Activated CD4-positive, alpha-beta T cell treated with anti-CD3 and anti-CD28 coated beads for 36 hours (primary cell): ENCODE measurements around the gene ZNF581. TPM values are rescaled to one million over a fixed set of nuclear protein-coding genes. Genes with fewer than 3 reads are reported as not detected.

ENCODE experiments used
- ATAC-seq: fragments of 200-7000 bp; cut with Tn5 transposase; one replicate; pipeline ENCODE4 v1.10.0; 2021; ENCODE audit warnings: mild to moderate bottlenecking, moderate library complexity
- CTCF ChIA-PET: fragments of 350-600 bp; sonication (Branson Sonifier 250); formaldehyde crosslinking; loops from one replicate; lab custom pipeline; 2021; ENCODE audit warnings: antibody characterized with exemption; lab: Charles Lee
- POLR2A ChIA-PET: fragments of 350-600 bp; sonication (Branson Sonifier 250); formaldehyde crosslinking; loops from one replicate; lab custom pipeline; 2021; ENCODE audit warnings: antibody characterized with exemption, inconsistent platforms; lab: Charles Lee
- DNase-seq: peaks from one replicate; pipeline ENCODE4 v3.0.0-alpha.2; 2020
- H3K27ac Mint-ChIP-seq: one replicate; pipeline ENCODE4 v1.8.0; 2021; ENCODE audit warnings: mixed read lengths
- H3K27me3 Mint-ChIP-seq: one replicate; pipeline ENCODE4 v1.8.0; 2021; ENCODE audit warnings: mixed read lengths
- H3K36me3 Mint-ChIP-seq: one replicate; pipeline ENCODE4 v1.8.0; 2021; ENCODE audit warnings: low read depth, mixed read lengths
- H3K4me1 Mint-ChIP-seq: one replicate; pipeline ENCODE4 v1.8.0; 2021; ENCODE audit warnings: mixed read lengths
- H3K4me3 Mint-ChIP-seq: one replicate; pipeline ENCODE4 v1.8.0; 2021; ENCODE audit warnings: mild to moderate bottlenecking, moderate library complexity, mixed read lengths
- H3K9me3 Mint-ChIP-seq: one replicate; pipeline ENCODE4 v1.8.0; 2021; ENCODE audit warnings: low read depth, mixed read lengths
- intact Hi-C, 2 experiments: fragments of 100-400 bp; cut with DNase I in 1 of 2; cut with micrococcal nuclease in 1 of 2; formaldehyde crosslinking; loops; one replicate each; pipeline versions ENCODE4 v1.14.2 to v1.15.1; 2022 to 2024; cut with DNase I, micrococcal nuclease
- total RNA-seq, 2 experiments: library from RNA; stranded (reverse); gene quantifications; one replicate each; pipeline ENCODE4 v1.2.3, GENCODE V29; 2021

ZNF581 gene
- total RNA-seq, 2 experiments from 2014 or later = 18.9 to 26.9 TPM

GRCh38 chr19:55611300-55611982, 32.0 kb upstream of the ZNF581 start:
- Mint-ChIP-seq H3K9me3 (no peaks in the 10 kb centered on the region), H3K4me3 (no peak overlapping the region), H3K27ac (peak overlapping the region; percentile 24), H3K27me3 (no peaks in the 10 kb centered on the region), H3K4me1 (peaks cover 39% of the 10 kb centered on the region), H3K36me3 (peaks cover 30% of the 10 kb centered on the region)
- CTCF ChIA-PET = interaction anchor here (1.4 kb wide), 1 partner anchor 46 kb away, joined by 3 read pairs; no protein-coding TSS in a partner anchor
- DNase-seq (no peak), ATAC-seq (no peak)
- POLR2A ChIA-PET = no interaction called here
- intact Hi-C loops = no loop called here

GRCh38 chr19:55611983-55612645, 31.3 kb upstream of the ZNF581 start:
- ChIA-PET POLR2A (no interaction called here), CTCF (interaction anchor here (1.4 kb wide), 1 partner anchor 46 kb away, joined by 3 read pairs; no protein-coding TSS in a partner anchor)
- intact Hi-C loops = no loop called here
- H3K4me1 Mint-ChIP-seq = peaks cover 32% of the 10 kb centered on the region
- peak overlapping the region; percentile 24 for H3K27ac Mint-ChIP-seq
- no peaks in the 10 kb centered on the region for H3K27me3 Mint-ChIP-seq
- DNase-seq (no peak), ATAC-seq (no peak)
- H3K9me3 Mint-ChIP-seq = no peaks in the 10 kb centered on the region
- H3K4me3 Mint-ChIP-seq = no peak overlapping the region
- H3K36me3 Mint-ChIP-seq = peaks cover 30% of the 10 kb centered on the region

GRCh38 chr19:55613396-55613795, 30.1 kb upstream of the ZNF581 start:
- H3K4me3 Mint-ChIP-seq = no peak overlapping the region
- ChIA-PET CTCF (no interaction called here), POLR2A (no interaction called here)
- no peaks in the 10 kb centered on the region for H3K9me3 Mint-ChIP-seq
- ATAC-seq (no peak), DNase-seq (no peak)
- no peaks in the 10 kb centered on the region for H3K27me3 Mint-ChIP-seq
- H3K4me1 Mint-ChIP-seq = peaks cover 23% of the 10 kb centered on the region
- intact Hi-C loops = no loop called here
- H3K27ac Mint-ChIP-seq = no peak overlapping the region
- peaks cover 31% of the 10 kb centered on the region for H3K36me3 Mint-ChIP-seq

GRCh38 chr19:55613930-55614710, 29.3 kb upstream of the ZNF581 start:
- no peaks in the 10 kb centered on the region for H3K27me3 Mint-ChIP-seq
- H3K27ac Mint-ChIP-seq = no peak overlapping the region
- DNase-seq = no peak
- peaks cover 17% of the 10 kb centered on the region for H3K4me1 Mint-ChIP-seq
- no peaks in the 10 kb centered on the region for H3K9me3 Mint-ChIP-seq
- H3K36me3 Mint-ChIP-seq = peaks cover 31% of the 10 kb centered on the region
- POLR2A ChIA-PET = no interaction called here
- intact Hi-C loops = no loop called here
- CTCF ChIA-PET = no interaction called here
- no peak overlapping the region for H3K4me3 Mint-ChIP-seq
- ATAC-seq = no peak

GRCh38 chr19:55614711-55615542, 28.5 kb upstream of the ZNF581 start:
- ChIA-PET CTCF (no interaction called here), POLR2A (no interaction called here)
- ATAC-seq = no peak
- intact Hi-C loops = no loop called here
- Mint-ChIP-seq H3K4me1 (peaks cover 17% of the 10 kb centered on the region), H3K9me3 (no peaks in the 10 kb centered on the region), H3K27me3 (no peaks in the 10 kb centered on the region), H3K4me3 (no peak overlapping the region), H3K27ac (no peak overlapping the region), H3K36me3 (peaks cover 28% of the 10 kb centered on the region)
- DNase-seq = no peak

- peaks cover 32% of the 10 kb centered on the region for H3K36me3 Mint-ChIP-seq
- no peak overlapping the region for H3K4me3 Mint-ChIP-seq
- H3K27me3 Mint-ChIP-seq = no peaks in the 10 kb centered on the region
- no peaks in the 10 kb centered on the region for H3K9me3 Mint-ChIP-seq
- no peak for DNase-seq
- intact Hi-C loops = no loop called here
- H3K4me1 Mint-ChIP-seq = peaks cover 21% of the 10 kb centered on the region
- ATAC-seq = no peak
- ChIA-PET POLR2A (no interaction called here), CTCF (no interaction called here)
- H3K27ac Mint-ChIP-seq = no peak overlapping the region
These were observed 27.7 kb upstream of the ZNF581 start for GRCh38 chr19:55615543-55616394.

- CTCF ChIA-PET = no interaction called here
These were observed 27.0 kb upstream of the ZNF581 start for GRCh38 chr19:55616395-55616875.

GRCh38 chr19:55617426-55617825, 26.0 kb upstream of the ZNF581 start:
- DNase-seq (no peak), ATAC-seq (no peak)
- H3K4me3 Mint-ChIP-seq = no peak overlapping the region
- no peaks in the 10 kb centered on the region for H3K27me3 Mint-ChIP-seq
- intact Hi-C loops = no loop called here
- no peaks in the 10 kb centered on the region for H3K9me3 Mint-ChIP-seq
- ChIA-PET POLR2A (interaction anchor here (0.6 kb wide), 1 partner anchor 18 kb away, joined by 3 read pairs; the partner anchor contains the start of gene ZNF524), CTCF (interaction anchor here (1.2 kb wide), 1 partner anchor 11 kb away, joined by 8 read pairs; no protein-coding TSS in a partner anchor)
- peaks cover 22% of the 10 kb centered on the region for H3K4me1 Mint-ChIP-seq
- H3K27ac Mint-ChIP-seq = peak overlapping the region; percentile 51
- H3K36me3 Mint-ChIP-seq = peaks cover 32% of the 10 kb centered on the region

More at GRCh38 chr19:55616395-55616875, 27.0 kb upstream of the ZNF581 start:
- intact Hi-C loops = no loop called here
- Mint-ChIP-seq H3K4me1 (peaks cover 27% of the 10 kb centered on the region), H3K9me3 (no peaks in the 10 kb centered on the region), H3K4me3 (no peak overlapping the region), H3K27me3 (no peaks in the 10 kb centered on the region), H3K36me3 (peaks cover 32% of the 10 kb centered on the region), H3K27ac (no peak overlapping the region)
- ATAC-seq (no peak), DNase-seq (no peak)
- POLR2A ChIA-PET = no interaction called here

- ChIA-PET POLR2A (no interaction called here), CTCF (interaction anchor here (0.9 kb wide), 1 partner anchor 14 kb away, joined by 3 read pairs; no protein-coding TSS in a partner anchor)
- Mint-ChIP-seq H3K4me3 (no peak overlapping the region), H3K36me3 (peaks cover 24% of the 10 kb centered on the region), H3K27me3 (no peaks in the 10 kb centered on the region), H3K9me3 (no peaks in the 10 kb centered on the region), H3K27ac (no peak overlapping the region), H3K4me1 (peaks cover 24% of the 10 kb centered on the region)
- intact Hi-C loops = no loop called here
- DNase-seq (no peak), ATAC-seq (no peak)
These were observed 25.0 kb upstream of the ZNF581 start for GRCh38 chr19:55618426-55618825.

- intact Hi-C loops = no loop called here
- H3K27me3 Mint-ChIP-seq = no peaks in the 10 kb centered on the region
- H3K4me1 Mint-ChIP-seq = peaks cover 31% of the 10 kb centered on the region
- DNase-seq = no peak
- H3K4me3 Mint-ChIP-seq = no peak overlapping the region
- H3K27ac Mint-ChIP-seq = no peak overlapping the region
- H3K36me3 Mint-ChIP-seq = peaks cover 26% of the 10 kb centered on the region
- H3K9me3 Mint-ChIP-seq = no peaks in the 10 kb centered on the region
- no peak for ATAC-seq
- CTCF ChIA-PET = interaction anchor here (2.4 kb wide), 1 partner anchor 13 kb away, joined by 18 read pairs; the partner anchor contains the start of gene ZNF865
- POLR2A ChIA-PET = no interaction called here
These were observed 24.2 kb upstream of the ZNF581 start for GRCh38 chr19:55619286-55619685.
